HPDE6-E6E7 (cell line): ENCODE measurements around the gene SUSD3.

Source experiments
- DNase-seq: peaks from one replicate; pipeline ENCODE4 v3.0.0; 2011; ENCODE audit warnings: missing footprints; ENCODE audit errors: extremely low spot score

Gene SUSD3

GRCh38 chr9:93123561-93124283 is 65.2 kb downstream of the SUSD3 start:
- DNase-seq = no peak

GRCh38 chr9:93124793-93125192 is 66.3 kb downstream of the SUSD3 start:
- DNase-seq = no peak

- DNase-seq = no peak
Measured at GRCh38 chr9:93125331-93125894, 66.9 kb downstream of the SUSD3 start.

GRCh38 chr9:93126151-93126781 is 67.8 kb downstream of the SUSD3 start:
- no peak for DNase-seq

- no peak for DNase-seq
Measured at GRCh38 chr9:93126825-93127368, 68.4 kb downstream of the SUSD3 start.

- no peak for DNase-seq
Measured at GRCh38 chr9:93127395-93127911, 69.0 kb downstream of the SUSD3 start.

GRCh38 chr9:93128011-93128714 is 69.7 kb downstream of the SUSD3 start:
- DNase-seq = no peak

GRCh38 chr9:93128715-93129224 is 70.3 kb downstream of the SUSD3 start:
- no peak for DNase-seq

GRCh38 chr9:93129286-93129685 is 70.8 kb downstream of the SUSD3 start:
- no peak for DNase-seq

- DNase-seq = no peak
Measured at GRCh38 chr9:93129691-93130500, 71.4 kb downstream of the SUSD3 start.

GRCh38 chr9:93130861-93131481 is 72.5 kb downstream of the SUSD3 start:
- no peak for DNase-seq

- DNase-seq = no peak
Measured at GRCh38 chr9:93131599-93132286, 73.2 kb downstream of the SUSD3 start.

- DNase-seq = no peak
Measured at GRCh38 chr9:93132287-93132927, 73.9 kb downstream of the SUSD3 start.

- DNase-seq = no peak
Measured at GRCh38 chr9:93132946-93133680, 74.6 kb downstream of the SUSD3 start.

GRCh38 chr9:93133681-93134014 is 75.1 kb downstream of the SUSD3 start:
- no peak for DNase-seq

GRCh38 chr9:93134015-93134739 is 75.7 kb downstream of the SUSD3 start, which contains the start of gene NINJ1:
Gene NINJ1, minus strand, starts transcription at chr9:93134251. Its CDS starts 34 bp downstream, at chr9:93134217.
- DNase-seq = peak; percentile 60
